Calu3 (cell line): Measurements from ENCODE around the gene DLL4. TPM values are rescaled to one million over a fixed set of nuclear protein-coding genes. Genes with fewer than 3 reads are reported as not detected.
A peak's percentile ranks its signal among the peaks of the same experiment; 100 is the strongest.

ENCODE experiments used
- BruUV-seq: library from RNA; stranded (reverse); fragments of 400-500 nt; replicated peaks from 2 replicates; lab custom pipeline; 2021; lab: Mats Ljungman, UMichigan
- CTCF ChIA-PET: fragments of 300-600 bp; sonication (Branson Sonifier 250); formaldehyde crosslinking; loops from one replicate; lab custom pipeline; 2022; ENCODE audit warnings: antibody characterized with exemption; lab: Charles Lee
- DNase-seq: peaks from one replicate; pipeline ENCODE4 v3.0.0; 2022
- H3K27ac Mint-ChIP-seq: one replicate; pipeline ENCODE4 v1.8.0; 2022; ENCODE audit warnings: mixed read lengths; ENCODE audit not compliant: unreplicated experiment
- H3K27me3 Mint-ChIP-seq: one replicate; pipeline ENCODE4 v1.8.0; 2022; ENCODE audit warnings: mixed read lengths; ENCODE audit not compliant: unreplicated experiment
- H3K36me3 Mint-ChIP-seq: one replicate; pipeline ENCODE4 v1.8.0; 2022; ENCODE audit warnings: mild to moderate bottlenecking, moderate library complexity, mixed read lengths; ENCODE audit not compliant: insufficient read depth, unreplicated experiment
- H3K4me1 Mint-ChIP-seq: one replicate; pipeline ENCODE4 v1.8.0; 2022; ENCODE audit warnings: mild to moderate bottlenecking, low read depth, mixed read lengths; ENCODE audit not compliant: unreplicated experiment
- H3K4me3 Mint-ChIP-seq: one replicate; pipeline ENCODE4 v1.8.0; 2022; ENCODE audit warnings: mild to moderate bottlenecking, low read depth, moderate library complexity, mixed read lengths; ENCODE audit not compliant: unreplicated experiment
- H3K9me3 Mint-ChIP-seq: one replicate; pipeline ENCODE4 v1.8.0; 2022; ENCODE audit warnings: low read depth, mixed read lengths; ENCODE audit not compliant: unreplicated experiment
- intact Hi-C: fragments of 100-400 bp; cut with micrococcal nuclease; formaldehyde crosslinking; loops from one replicate; pipeline ENCODE4 v1.10.0; 2022; ENCODE audit not compliant: unreplicated experiment
- total RNA-seq: library from RNA; stranded (reverse); gene quantifications from 2 replicates; pipeline ENCODE4 v1.2.3, GENCODE V29; 2022
- TF ChIP-seq, protein P1 (sequence below): fragments of 200-600 bp; IDR thresholded peaks from one replicate; pipeline ENCODE4 v1.8.0; 2022; ENCODE audit warnings: antibody characterized with exemption; ENCODE audit not compliant: unreplicated experiment

The DLL4 gene
- total RNA-seq, 1 experiment from 2014 or later: not detected

DNA sequence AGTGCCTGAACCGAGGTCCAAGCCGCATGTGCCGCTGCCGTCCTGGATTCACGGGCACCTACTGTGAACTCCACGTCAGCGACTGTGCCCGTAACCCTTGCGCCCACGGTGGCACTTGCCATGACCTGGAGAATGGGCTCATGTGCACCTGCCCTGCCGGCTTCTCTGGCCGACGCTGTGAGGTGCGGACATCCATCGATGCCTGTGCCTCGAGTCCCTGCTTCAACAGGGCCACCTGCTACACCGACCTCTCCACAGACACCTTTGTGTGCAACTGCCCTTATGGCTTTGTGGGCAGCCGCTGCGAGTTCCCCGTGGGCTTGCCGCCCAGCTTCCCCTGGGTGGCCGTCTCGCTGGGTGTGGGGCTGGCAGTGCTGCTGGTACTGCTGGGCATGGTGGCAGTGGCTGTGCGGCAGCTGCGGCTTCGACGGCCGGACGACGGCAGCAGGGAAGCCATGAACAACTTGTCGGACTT lies 7.1 kb downstream of the DLL4 start:
- BruUV-seq: no TSS peak
- H3K36me3 Mint-ChIP-seq: peaks cover under 1% of the 10 kb centered on the region
- TF ChIP-seq, protein P1, sequence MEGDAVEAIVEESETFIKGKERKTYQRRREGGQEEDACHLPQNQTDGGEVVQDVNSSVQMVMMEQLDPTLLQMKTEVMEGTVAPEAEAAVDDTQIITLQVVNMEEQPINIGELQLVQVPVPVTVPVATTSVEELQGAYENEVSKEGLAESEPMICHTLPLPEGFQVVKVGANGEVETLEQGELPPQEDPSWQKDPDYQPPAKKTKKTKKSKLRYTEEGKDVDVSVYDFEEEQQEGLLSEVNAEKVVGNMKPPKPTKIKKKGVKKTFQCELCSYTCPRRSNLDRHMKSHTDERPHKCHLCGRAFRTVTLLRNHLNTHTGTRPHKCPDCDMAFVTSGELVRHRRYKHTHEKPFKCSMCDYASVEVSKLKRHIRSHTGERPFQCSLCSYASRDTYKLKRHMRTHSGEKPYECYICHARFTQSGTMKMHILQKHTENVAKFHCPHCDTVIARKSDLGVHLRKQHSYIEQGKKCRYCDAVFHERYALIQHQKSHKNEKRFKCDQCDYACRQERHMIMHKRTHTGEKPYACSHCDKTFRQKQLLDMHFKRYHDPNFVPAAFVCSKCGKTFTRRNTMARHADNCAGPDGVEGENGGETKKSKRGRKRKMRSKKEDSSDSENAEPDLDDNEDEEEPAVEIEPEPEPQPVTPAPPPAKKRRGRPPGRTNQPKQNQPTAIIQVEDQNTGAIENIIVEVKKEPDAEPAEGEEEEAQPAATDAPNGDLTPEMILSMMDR: no peak
- DNase-seq: no peak
- H3K4me3 Mint-ChIP-seq: no peak overlapping the region
- no peak overlapping the region for H3K27ac Mint-ChIP-seq
- peaks cover 4% of the 10 kb centered on the region for H3K27me3 Mint-ChIP-seq
- H3K4me1 Mint-ChIP-seq: peaks cover 19% of the 10 kb centered on the region
- intact Hi-C loops: no loop called here
- no peaks in the 10 kb centered on the region for H3K9me3 Mint-ChIP-seq
- CTCF ChIA-PET: no interaction called here

DNA sequence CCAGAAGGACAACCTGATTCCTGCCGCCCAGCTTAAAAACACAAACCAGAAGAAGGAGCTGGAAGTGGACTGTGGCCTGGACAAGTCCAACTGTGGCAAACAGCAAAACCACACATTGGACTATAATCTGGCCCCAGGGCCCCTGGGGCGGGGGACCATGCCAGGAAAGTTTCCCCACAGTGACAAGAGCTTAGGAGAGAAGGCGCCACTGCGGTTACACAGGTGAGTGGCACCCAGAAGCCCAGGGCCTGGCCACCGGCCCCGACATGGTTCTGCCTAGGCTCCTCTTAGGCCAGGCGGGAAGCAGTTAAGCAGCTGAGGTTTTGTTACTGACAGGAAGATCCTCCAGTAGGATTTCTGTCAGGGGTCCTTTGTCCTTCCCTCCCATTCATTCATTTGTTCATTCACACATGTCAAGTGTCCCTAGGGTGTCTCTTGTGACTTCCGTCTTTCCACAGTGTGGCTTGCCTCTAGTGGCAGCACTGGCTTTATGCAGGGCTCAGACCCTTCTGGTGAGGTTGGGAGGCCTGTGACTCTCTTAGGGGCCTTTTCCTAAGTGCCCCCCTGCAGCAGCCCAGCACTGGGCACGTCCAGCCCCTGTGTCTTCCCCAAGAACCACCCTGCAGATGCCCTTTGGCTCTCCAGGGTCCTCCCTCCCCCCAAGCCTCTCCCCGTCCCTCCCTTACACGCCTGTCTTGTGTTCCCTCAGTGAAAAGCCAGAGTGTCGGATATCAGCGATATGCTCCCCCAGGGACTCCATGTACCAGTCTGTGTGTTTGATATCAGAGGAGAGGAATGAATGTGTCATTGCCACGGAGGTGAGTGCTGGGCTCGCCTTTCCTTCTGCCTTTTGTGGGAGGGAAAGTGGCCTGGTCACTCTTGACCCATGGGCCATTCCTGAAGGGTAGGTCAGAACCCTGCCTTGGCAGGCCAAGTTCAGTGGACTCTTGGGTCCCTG lies 7.8 kb downstream of the DLL4 start:
- Mint-ChIP-seq H3K4me3 (no peak overlapping the region), H3K36me3 (no peaks in the 10 kb centered on the region), H3K9me3 (no peaks in the 10 kb centered on the region), H3K4me1 (peaks cover 19% of the 10 kb centered on the region), H3K27ac (no peak overlapping the region), H3K27me3 (no peaks in the 10 kb centered on the region)
- DNase-seq: no peak
- TF ChIP-seq, protein P1: no peak
- BruUV-seq: no TSS peak
- CTCF ChIA-PET: no interaction called here
- intact Hi-C loops: no loop called here

DNA sequence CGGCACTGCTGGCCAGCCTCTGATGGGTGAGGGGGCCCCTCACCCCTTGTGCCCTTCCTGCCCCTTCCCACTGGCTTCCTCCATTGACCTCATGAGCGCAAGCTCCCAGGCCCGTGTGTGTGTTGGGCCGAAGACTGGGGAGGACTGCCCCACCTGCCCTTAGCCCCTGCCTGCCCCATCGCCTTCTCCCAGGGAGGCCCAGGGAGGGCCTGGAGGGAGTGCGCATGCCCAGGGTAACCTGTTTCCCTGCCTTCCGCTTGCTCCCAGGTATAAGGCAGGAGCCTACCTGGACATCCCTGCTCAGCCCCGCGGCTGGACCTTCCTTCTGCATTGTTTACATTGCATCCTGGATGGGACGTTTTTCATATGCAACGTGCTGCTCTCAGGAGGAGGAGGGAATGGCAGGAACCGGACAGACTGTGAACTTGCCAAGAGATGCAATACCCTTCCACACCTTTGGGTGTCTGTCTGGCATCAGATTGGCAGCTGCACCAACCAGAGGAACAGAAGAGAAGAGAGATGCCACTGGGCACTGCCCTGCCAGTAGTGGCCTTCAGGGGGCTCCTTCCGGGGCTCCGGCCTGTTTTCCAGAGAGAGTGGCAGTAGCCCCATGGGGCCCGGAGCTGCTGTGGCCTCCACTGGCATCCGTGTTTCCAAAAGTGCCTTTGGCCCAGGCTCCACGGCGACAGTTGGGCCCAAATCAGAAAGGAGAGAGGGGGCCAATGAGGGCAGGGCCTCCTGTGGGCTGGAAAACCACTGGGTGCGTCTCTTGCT lies 8.8 kb downstream of the DLL4 start:
- CTCF ChIA-PET: no interaction called here
- intact Hi-C loops: no loop called here
- H3K36me3 Mint-ChIP-seq: peaks cover 3% of the 10 kb centered on the region
- DNase-seq: peak; percentile 60
- TF ChIP-seq, protein P1: peak; percentile 21
- no peaks in the 10 kb centered on the region for H3K9me3 Mint-ChIP-seq
- H3K4me1 Mint-ChIP-seq: peaks cover 10% of the 10 kb centered on the region
- no peak overlapping the region for H3K4me3 Mint-ChIP-seq
- no peaks in the 10 kb centered on the region for H3K27me3 Mint-ChIP-seq
- BruUV-seq: no TSS peak
- no peak overlapping the region for H3K27ac Mint-ChIP-seq

DNA sequence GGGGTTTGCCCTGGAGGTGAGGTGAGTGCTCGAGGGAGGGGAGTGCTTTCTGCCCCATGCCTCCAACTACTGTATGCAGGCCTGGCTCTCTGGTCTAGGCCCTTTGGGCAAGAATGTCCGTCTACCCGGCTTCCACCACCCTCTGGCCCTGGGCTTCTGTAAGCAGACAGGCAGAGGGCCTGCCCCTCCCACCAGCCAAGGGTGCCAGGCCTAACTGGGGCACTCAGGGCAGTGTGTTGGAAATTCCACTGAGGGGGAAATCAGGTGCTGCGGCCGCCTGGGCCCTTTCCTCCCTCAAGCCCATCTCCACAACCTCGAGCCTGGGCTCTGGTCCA lies 9.4 kb downstream of the DLL4 start:
- TF ChIP-seq, protein P1: no peak
- no TSS peak for BruUV-seq
- Mint-ChIP-seq H3K9me3 (no peaks in the 10 kb centered on the region), H3K27me3 (no peaks in the 10 kb centered on the region), H3K4me3 (no peak overlapping the region), H3K4me1 (peaks cover 4% of the 10 kb centered on the region), H3K27ac (no peak overlapping the region), H3K36me3 (peaks cover 3% of the 10 kb centered on the region)
- intact Hi-C loops: no loop called here
- CTCF ChIA-PET: no interaction called here
- no peak for DNase-seq
